K562 (cell line): Measurements from ENCODE around the gene ILKAP. TPM values are rescaled to one million over a fixed set of nuclear protein-coding genes. Genes with fewer than 3 reads are reported as not detected.

Experiments used
- ATAC-seq: fragments of 200-7000 bp; cut with Tn5 transposase; 3 replicates; pipeline ENCODE4 v1.9.1; 2020; ENCODE audit warnings: moderate library complexity
- BruUV-seq: library from RNA; stranded (reverse); fragments of 400-500 nt; replicated peaks from 2 replicates; lab custom pipeline; 2021; lab: Mats Ljungman, UMichigan
- CTCF ChIA-PET: fragments of 300-600 bp; formaldehyde crosslinking; extraction: SDS; loops from one replicate; lab custom pipeline; 2021; ENCODE audit warnings: low intra/inter-chr PET ratio; lab: Yijun Ruan, JAX
- POLR2A ChIA-PET: fragments of 300-600, 350-650 bp; sonication (Branson Sonifier 250); formaldehyde crosslinking; extraction: SDS; loops from one replicate; lab custom pipeline; 2021; ENCODE audit warnings: antibody characterized with exemption, inconsistent platforms; lab: Yijun Ruan, JAX
- DNase-seq, 4 experiments: peaks; one replicate each; pipeline versions ENCODE4 v3.0.0 to v3.0.0-alpha.2; 2011 to 2018; ENCODE audit warnings: low spot score in 3 of 4, mixed read lengths in 3 of 4; ENCODE audit errors: extremely low read depth in 1 of 4
- FAIRE-seq: peaks from 2 replicates; lab custom pipeline; 2011; peaks lifted over from hg19 to GRCh38; lab: Jason Lieb, UNC
- H2AFZ ChIP-seq: 2 replicates; pipeline ENCODE4 v1.6.0; 2011; ENCODE audit warnings: low read depth, low read length, control low read depth, inconsistent platforms
- H3K27ac ChIP-seq: fragments of 200-600 bp; 3 replicates; pipeline ENCODE4 v1.8.0; 2011; ENCODE audit warnings: low read depth, mild to moderate bottlenecking, control low read depth, inconsistent platforms, low read length, moderate library complexity, mixed read lengths; ENCODE audit errors: extremely low read depth
- H3K27me3 ChIP-seq, 2 experiments: fragments of 300-600 bp in 1 of 2; 2 replicates in 1 of 2; 3 replicates in 1 of 2; pipeline versions ENCODE4 v1.6.0 to v1.8.0; 2011; ENCODE audit warnings: inconsistent platforms in 2 of 2, low read length in 2 of 2, mild to moderate bottlenecking in 1 of 2, mixed read lengths in 1 of 2, moderate library complexity in 1 of 2; ENCODE audit not compliant: control insufficient read depth in 2 of 2, insufficient read depth in 2 of 2
- H3K36me3 ChIP-seq: fragments of 300-600 bp; 3 replicates; pipeline ENCODE4 v1.8.0; 2011; ENCODE audit warnings: mild to moderate bottlenecking, low read length, inconsistent platforms; ENCODE audit not compliant: control insufficient read depth, insufficient read depth
- H3K4me1 ChIP-seq, 2 experiments: fragments of 200-600 bp in 1 of 2; replicated peaks in 1 of 2; 2 replicates in 1 of 2; 3 replicates in 1 of 2; pipeline versions ENCODE4 v1.5.1 to v1.8.0; 2011; ENCODE audit warnings: inconsistent platforms in 2 of 2, low read length in 2 of 2, mild to moderate bottlenecking in 1 of 2, mixed read lengths in 1 of 2, moderate library complexity in 1 of 2; ENCODE audit not compliant: control insufficient read depth in 2 of 2, insufficient read depth in 2 of 2
- H3K4me2 ChIP-seq: 2 replicates; pipeline ENCODE4 v1.6.1; 2011; ENCODE audit warnings: low read length, control low read depth, inconsistent platforms, mixed read lengths; ENCODE audit not compliant: insufficient read depth
- H3K4me3 ChIP-seq: fragments of 200-600 bp; sonication (generic), shearing (Covaris generic); 2 replicates; pipeline ENCODE4 v1.5.1; 2016; ENCODE audit warnings: control low read depth, inconsistent platforms
- H3K79me2 ChIP-seq: fragments of 200-600 bp; 3 replicates; pipeline ENCODE4 v1.8.0; 2011; ENCODE audit warnings: low read length, inconsistent platforms; ENCODE audit not compliant: control insufficient read depth, insufficient read depth
- H3K9ac ChIP-seq, 2 experiments: 2 replicates each; pipeline versions ENCODE4 v1.6.0 to v1.6.1; 2011; ENCODE audit warnings: low read depth in 2 of 2, low read length in 2 of 2, control low read depth in 1 of 2, inconsistent platforms in 1 of 2, mild to moderate bottlenecking in 1 of 2, mixed read lengths in 1 of 2; ENCODE audit not compliant: insufficient read depth in 1 of 2
- H3K9me1 ChIP-seq: one replicate; pipeline ENCODE4 v1.6.0; 2011; ENCODE audit warnings: inconsistent platforms, mild to moderate bottlenecking, low read length, moderate library complexity; ENCODE audit not compliant: control insufficient read depth, insufficient read depth
- H3K9me3 ChIP-seq: replicated peaks from 2 replicates; pipeline ENCODE4 v1.5.1; 2011; ENCODE audit warnings: low read depth, low read length, inconsistent platforms; ENCODE audit not compliant: control insufficient read depth, insufficient read depth
- H4K20me1 ChIP-seq: replicated peaks from 2 replicates; pipeline ENCODE4 v1.6.1; 2011; ENCODE audit warnings: low read length, inconsistent platforms, mixed read lengths; ENCODE audit not compliant: control insufficient read depth, insufficient read depth
- BHLHE40 ChIP-seq: IDR thresholded peaks from 2 replicates; pipeline ENCODE4 v1.6.1; 2011; ENCODE audit warnings: low read length, improper control_type of control experiment
- CHD1 ChIP-seq: fragments of 200-600 bp; sonication (generic); IDR thresholded peaks from one replicate; pipeline ENCODE4 v1.6.1; 2012; ENCODE audit warnings: mild to moderate bottlenecking, moderate library complexity, low read length, inconsistent platforms
- ESRRA ChIP-seq: fragments of 450-650 bp; IDR thresholded peaks from 2 replicates; pipeline ENCODE4 v1.6.1; 2014; ENCODE audit warnings: low read depth, mild to moderate bottlenecking, moderate library complexity, borderline replicate concordance
- FOSL1 ChIP-seq: fragments of 200-800 bp; sonication (Bioruptor generic); conservative IDR thresholded peaks from 2 replicates; pipeline ENCODE4 v1.6.1; 2016; ENCODE audit warnings: missing genetic modification characterization, missing compliant biosample characterization
- FUS ChIP-seq: fragments of 200-400 bp; formaldehyde crosslinking; optimal IDR thresholded peaks from 2 replicates; pipeline ENCODE3; 2017; ENCODE audit warnings: low read depth, low read length
- GTF2B ChIP-seq: IDR thresholded peaks from 2 replicates; pipeline ENCODE4 v1.6.1; 2011; ENCODE audit not compliant: insufficient read length; ENCODE audit errors: extremely low read depth
- GTF3C2 ChIP-seq: IDR thresholded peaks from 3 replicates; pipeline ENCODE4 v1.6.1; 2011; ENCODE audit warnings: borderline replicate concordance, mild to moderate bottlenecking, moderate library complexity; ENCODE audit not compliant: insufficient read length; ENCODE audit errors: extremely low read depth
- MECOM ChIP-seq: fragments of 250-450 bp; sonication (Bioruptor Pico); IDR thresholded peaks from 2 replicates; pipeline ENCODE4 v1.8.0; 2022; ENCODE audit warnings: inconsistent platforms
- MIER1 ChIP-seq: fragments of 450-650 bp; IDR thresholded peaks from 2 replicates; pipeline ENCODE4 v1.6.1; 2016; ENCODE audit warnings: antibody characterized with exemption, mild to moderate bottlenecking, low read depth
- SRSF3 ChIP-seq: fragments of 200-400 bp; formaldehyde crosslinking; IDR thresholded peaks from 2 replicates; pipeline ENCODE4 v1.6.1; 2016; ENCODE audit warnings: mild to moderate bottlenecking, low read length, moderate library complexity; ENCODE audit not compliant: insufficient read depth
- SRSF7 ChIP-seq: fragments of 200-400 bp; formaldehyde crosslinking; optimal IDR thresholded peaks from 2 replicates; pipeline ENCODE3; 2017; ENCODE audit warnings: mild to moderate bottlenecking, low read depth, low read length
- ZBTB26 ChIP-seq: fragments of 450-650 bp; formaldehyde crosslinking; IDR thresholded peaks from 2 replicates; pipeline ENCODE4 v1.4.0; 2022; ENCODE audit warnings: missing genetic modification characterization
- ZBTB33 ChIP-seq: sonication (generic); formaldehyde crosslinking; IDR thresholded peaks from 2 replicates; pipeline ENCODE4 v1.8.1; 2023; ENCODE audit warnings: mild to moderate bottlenecking, missing genetic modification reagents
- ZFP30 ChIP-seq: fragments of 250-450 bp; sonication (Bioruptor Pico); IDR thresholded peaks from 2 replicates; pipeline ENCODE4 v1.8.0; 2022; ENCODE audit warnings: moderate library complexity, mild to moderate bottlenecking, inconsistent platforms, borderline replicate concordance
- ZNF263 ChIP-seq: sonication (generic); formaldehyde crosslinking; IDR thresholded peaks from 2 replicates; pipeline ENCODE4 v1.8.0; 2022; ENCODE audit warnings: mild to moderate bottlenecking, missing genetic modification reagents, borderline replicate concordance
- WGBS: fragments of 100-300 bp; shearing (Covaris generic); methylation state at CpG from one replicate; pipeline ENCODE4 v1.1.6; 2016; ENCODE audit warnings: low coverage, mixed read lengths; ENCODE audit not compliant: insufficient coverage; ENCODE audit errors: missing lambda C conversion rate; 5-methylcytosine and 5-hydroxymethylcytosine counted together
- in situ Hi-C: fragments of 300-500 bp; cut with MboI; formaldehyde crosslinking; loops from 4 replicates; pipeline ENCODE4 v1.15.0; 2018; ENCODE audit warnings: inconsistent platforms, mixed read lengths
- intact Hi-C: fragments of 100-400 bp; cut with micrococcal nuclease; formaldehyde crosslinking; loops from 2 replicates; pipeline ENCODE4 v1.14.2; 2022
- polyA plus RNA-seq, 8 experiments: library from polyadenylated mRNA; depleted of rRNA in 4 of 8; stranded (reverse) in 5 of 8; unstranded in 3 of 8; fragments of >200 nt; fragmentation: Nextera tagmentation in 2 of 8; fragmentation: Illumina TruSeq in 1 of 8; extraction: Ambion mirVana in 2 of 8; extraction: Trizol in 1 of 8; gene quantifications; 2 replicates each; pipeline versions ENCODE4 v1.2.1 to v1.2.3, GENCODE V29; 2011 to 2014; ENCODE audit warnings: inconsistent platforms in 1 of 8, missing spikeins in 1 of 8
- total RNA-seq, 7 experiments: library from RNA; depleted of rRNA in 6 of 7; stranded (reverse); fragments of >200 nt in 6 of 7; fragmentation: Illumina TruSeq in 2 of 7; extraction: Trizol in 2 of 7; gene quantifications; 2 replicates each; pipeline versions ENCODE4 v1.2.1 to v1.2.3, GENCODE V29; 2011 to 2021; ENCODE audit warnings: low replicate concordance in 1 of 7

The ILKAP gene
- total and polyA plus RNA-seq, 9 of the 15 experiments (the other 6 are each of a cell fraction or from before 2014, with no cell fraction given): 3.1 to 43.9 (median 20.7) TPM

GRCh38 chr2:238241970-238242369, 38.5 kb upstream of the ILKAP start:
- WGBS: 64% methylated on average over 2 of the region's 2 CpGs
- no peaks in the 10 kb centered on the region for H4K20me1 ChIP-seq
- no peak overlapping the region for H2AFZ ChIP-seq
- FAIRE-seq (no peak), DNase-seq (no peak), ATAC-seq (no peak)
- no peaks in the 10 kb centered on the region for H3K27me3 ChIP-seq
- in situ Hi-C loops: no loop called here
- no peak overlapping the region for H3K27ac ChIP-seq
- BruUV-seq: no TSS peak
- ChIA-PET CTCF (interaction anchor here (1.1 kb wide), 1 partner anchor 82 kb away, joined by 3 read pairs; no protein-coding TSS in a partner anchor), POLR2A (no interaction called here)
- no peak overlapping the region for H3K4me2 ChIP-seq
- H3K36me3 ChIP-seq: peaks cover 17% of the 10 kb centered on the region; the same call in 2 of the 3 replicates
- intact Hi-C loops: no loop called here
- no peak overlapping the region for H3K4me3 ChIP-seq
- H3K4me1 ChIP-seq: peaks cover 20 to 40% of the 10 kb centered on the region in 2 experiments
- no peaks in the 10 kb centered on the region for H3K9me1 ChIP-seq
- H3K9me3 ChIP-seq: no peaks in the 10 kb centered on the region
- no peak overlapping the region for H3K9ac ChIP-seq
- peaks cover 23% of the 10 kb centered on the region for H3K79me2 ChIP-seq
- TF ChIP-seq ZBTB33 (CRISPR knock-in tag): no peak
- no peak for TF ChIP-seq CHD1
- TF ChIP-seq FOSL1 (tag): no peak
- TF ChIP-seq SRSF3: no peak
- no peak for TF ChIP-seq BHLHE40
- no peak for TF ChIP-seq ESRRA
- no peak for TF ChIP-seq GTF3C2
- TF ChIP-seq GTF2B: no peak
- no peak for TF ChIP-seq ZFP30 (CRISPR knock-in tag)
- TF ChIP-seq FUS: no peak
- TF ChIP-seq SRSF7: no peak
- no peak for TF ChIP-seq MECOM (CRISPR knock-in tag)
- no peak for TF ChIP-seq ZNF263 (CRISPR knock-in tag)
- TF ChIP-seq MIER1: no peak
- TF ChIP-seq ZBTB26 (CRISPR knock-in tag): no peak
